ENCODE measurements around the gene CLCN7.

CLCN7 gene, protein sequence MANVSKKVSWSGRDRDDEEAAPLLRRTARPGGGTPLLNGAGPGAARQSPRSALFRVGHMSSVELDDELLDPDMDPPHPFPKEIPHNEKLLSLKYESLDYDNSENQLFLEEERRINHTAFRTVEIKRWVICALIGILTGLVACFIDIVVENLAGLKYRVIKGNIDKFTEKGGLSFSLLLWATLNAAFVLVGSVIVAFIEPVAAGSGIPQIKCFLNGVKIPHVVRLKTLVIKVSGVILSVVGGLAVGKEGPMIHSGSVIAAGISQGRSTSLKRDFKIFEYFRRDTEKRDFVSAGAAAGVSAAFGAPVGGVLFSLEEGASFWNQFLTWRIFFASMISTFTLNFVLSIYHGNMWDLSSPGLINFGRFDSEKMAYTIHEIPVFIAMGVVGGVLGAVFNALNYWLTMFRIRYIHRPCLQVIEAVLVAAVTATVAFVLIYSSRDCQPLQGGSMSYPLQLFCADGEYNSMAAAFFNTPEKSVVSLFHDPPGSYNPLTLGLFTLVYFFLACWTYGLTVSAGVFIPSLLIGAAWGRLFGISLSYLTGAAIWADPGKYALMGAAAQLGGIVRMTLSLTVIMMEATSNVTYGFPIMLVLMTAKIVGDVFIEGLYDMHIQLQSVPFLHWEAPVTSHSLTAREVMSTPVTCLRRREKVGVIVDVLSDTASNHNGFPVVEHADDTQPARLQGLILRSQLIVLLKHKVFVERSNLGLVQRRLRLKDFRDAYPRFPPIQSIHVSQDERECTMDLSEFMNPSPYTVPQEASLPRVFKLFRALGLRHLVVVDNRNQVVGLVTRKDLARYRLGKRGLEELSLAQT

DNA sequence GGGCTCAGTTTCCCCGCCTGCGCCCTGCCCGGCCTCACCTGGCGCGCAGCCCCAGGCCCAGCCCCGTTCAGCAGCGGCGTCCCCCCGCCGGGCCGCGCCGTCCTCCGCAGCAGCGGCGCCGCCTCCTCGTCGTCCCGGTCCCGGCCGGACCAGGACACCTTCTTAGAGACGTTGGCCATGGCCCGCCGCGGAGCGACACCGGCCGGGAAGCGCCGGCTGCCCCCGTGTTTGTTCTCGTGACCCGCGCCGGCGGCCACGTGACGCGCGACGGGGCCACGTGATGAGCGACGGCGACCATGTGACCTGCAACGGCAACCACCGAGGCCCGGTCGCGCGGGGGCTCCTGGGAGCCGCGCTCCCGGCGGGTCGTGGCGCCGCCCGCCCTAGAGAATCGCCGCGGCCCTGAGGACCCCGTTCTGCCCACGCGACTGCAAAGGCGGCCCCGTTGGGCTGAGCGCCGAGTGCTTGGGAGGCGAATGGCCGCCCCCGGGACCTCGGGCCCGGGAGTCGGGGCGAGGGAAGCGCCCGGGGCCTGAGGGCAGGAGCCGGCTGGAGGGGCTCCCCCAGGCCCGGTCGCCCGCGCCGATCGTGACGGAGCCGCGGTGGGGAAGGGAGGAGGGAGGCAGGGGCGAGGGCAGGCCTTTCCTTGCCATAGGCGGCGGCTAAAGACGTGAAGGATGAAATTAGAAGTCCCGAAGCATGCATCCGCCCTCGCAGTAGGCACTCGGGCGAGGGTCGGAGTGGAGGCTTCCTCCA lies at the start of gene CLCN7:
Gene CLCN7, minus strand, starts transcription at position 233 of the 756 bp plus-strand sequence. Its CDS starts 54 bp downstream, at position 179.
- DNase-seq: peak; percentile 90

DNA sequence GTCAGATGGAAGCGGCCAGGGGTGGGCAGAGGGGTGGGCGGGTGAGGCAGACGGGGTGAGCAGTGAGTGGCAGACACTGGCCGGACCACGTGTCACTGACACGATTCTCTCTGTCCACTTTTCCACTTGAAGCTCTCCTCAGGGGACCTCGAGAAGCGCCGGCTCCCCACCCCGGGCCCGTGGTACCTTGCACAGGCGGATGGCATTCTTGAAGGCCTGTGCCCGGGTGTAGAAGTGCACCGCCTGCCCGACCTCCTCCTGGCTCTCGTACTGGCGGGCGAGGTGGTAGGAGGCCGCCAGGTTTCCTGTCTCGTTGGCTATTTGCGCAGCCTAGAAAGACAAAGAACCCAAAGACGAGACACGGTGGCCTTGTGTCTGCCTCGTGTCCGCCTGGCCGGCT lies 49.5 kb upstream of the CLCN7 start:
- DNase-seq: no peak

DNA sequence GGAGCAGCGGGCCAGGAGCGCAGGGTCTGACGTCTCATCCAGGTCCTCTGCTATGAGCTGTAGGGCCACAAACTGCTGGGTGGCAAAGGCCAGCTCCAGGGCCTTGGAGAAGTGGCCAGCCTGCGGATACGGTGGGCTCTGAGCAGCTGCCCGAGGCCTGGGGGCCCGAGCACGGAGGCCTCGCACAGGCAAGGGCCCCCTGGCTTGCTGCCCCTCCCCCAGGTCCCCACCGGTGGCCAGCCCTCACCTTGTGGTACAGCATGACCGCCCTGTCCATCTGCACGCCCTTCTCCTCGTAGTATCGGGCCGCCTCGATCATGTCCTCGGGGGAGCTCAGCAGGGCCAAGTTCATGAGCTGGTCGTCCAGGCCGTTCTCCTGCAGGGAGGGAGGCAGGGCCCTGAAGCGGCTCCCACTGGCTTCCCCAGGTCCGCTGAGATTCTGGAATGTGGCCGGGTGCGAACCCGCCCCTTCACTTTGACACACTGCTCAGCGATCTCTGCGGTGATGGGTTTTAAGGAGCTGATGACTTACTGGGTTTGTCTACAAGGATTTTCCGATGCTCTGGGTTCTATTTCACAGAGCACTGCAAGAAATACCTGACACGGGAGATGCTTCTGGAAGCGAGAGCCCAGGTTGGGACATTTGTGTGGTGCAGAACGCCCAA lies 48.9 kb upstream of the CLCN7 start:
- no peak for DNase-seq

DNA sequence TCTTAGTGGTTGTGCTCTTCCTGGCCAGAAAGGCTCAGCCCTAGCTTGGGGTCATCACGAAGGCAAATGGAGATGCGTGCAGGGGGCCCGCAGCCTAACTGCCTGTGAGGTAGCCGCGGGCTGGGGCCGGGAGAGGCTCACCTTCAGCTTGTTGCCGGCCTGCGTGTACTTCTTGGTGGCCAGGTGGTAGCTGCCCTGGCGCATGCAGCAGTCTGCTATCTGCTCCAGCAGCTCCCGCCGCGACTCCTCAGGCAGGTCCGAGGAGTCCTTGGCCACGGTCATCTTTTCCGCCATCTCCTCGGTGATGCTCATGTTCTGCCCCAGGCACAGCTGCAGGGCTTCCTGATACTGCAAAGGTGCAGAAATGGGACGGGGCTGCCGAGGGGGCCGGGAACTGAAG lies 45.6 kb upstream of the CLCN7 start:
- DNase-seq: no peak

DNA sequence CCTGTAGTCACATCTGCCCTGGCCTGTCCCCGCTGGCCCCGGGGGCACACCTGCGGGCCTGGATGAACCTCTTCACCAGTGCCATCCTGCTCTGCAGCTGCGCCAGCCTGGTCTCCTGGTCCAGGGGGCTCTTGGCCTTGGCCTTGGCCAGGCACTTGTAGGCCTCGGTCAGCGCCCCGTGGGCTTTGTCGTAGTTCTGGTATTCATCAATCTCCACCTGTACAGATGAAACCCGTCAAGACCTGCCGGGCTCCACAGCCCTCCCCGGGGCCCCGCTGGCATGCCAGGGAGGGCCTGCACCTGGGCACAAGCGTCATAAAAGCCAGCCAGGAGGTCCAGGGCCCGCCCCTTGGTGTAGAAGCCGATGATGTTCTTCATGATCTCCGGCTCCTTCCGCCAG lies 45.0 kb upstream of the CLCN7 start:
- DNase-seq: no peak

DNA sequence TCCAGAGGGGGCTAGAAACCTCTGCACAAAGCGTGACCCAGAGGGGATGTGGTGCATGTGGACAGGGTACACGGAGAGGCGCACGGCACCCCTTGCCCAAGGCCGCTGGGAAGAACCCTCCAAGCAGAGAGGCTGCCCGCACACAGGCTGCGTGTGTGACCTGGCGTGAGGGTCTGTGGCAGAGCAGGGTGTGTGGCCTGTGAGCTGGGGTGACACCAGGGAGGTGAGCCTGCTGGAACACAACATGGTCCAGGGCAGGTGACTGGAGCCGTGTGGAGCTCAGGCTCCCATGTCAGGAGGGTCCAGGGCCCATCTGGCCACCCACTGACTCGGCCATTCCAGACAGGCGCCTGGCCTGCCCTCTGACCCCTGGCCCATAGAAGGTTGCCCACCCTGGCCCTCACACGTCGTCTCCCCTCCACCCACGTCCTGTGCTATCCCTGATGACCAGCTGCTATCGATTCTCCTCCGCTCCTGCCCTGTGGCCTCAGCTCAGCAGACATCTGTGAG lies 43.9 kb upstream of the CLCN7 start:
- no peak for DNase-seq

DNA sequence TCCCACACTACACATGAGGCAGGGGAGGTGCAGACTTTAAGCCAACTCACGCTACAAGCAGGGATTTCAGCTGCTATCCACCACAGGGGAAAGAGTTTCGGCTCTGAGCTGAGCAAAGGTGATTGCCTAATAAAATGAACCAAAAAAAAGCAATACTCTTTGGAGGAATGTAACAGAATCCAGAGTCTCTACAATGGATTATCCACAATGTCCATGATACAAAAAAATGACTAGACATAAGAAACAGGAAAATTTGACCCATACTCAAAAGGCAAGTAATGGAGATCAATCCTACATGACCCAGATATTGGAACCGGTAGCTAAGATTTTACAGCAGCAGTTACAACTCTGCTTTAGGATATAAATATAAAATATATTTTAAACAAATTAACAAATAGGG lies 39.7 kb upstream of the CLCN7 start:
- no peak for DNase-seq

DNA sequence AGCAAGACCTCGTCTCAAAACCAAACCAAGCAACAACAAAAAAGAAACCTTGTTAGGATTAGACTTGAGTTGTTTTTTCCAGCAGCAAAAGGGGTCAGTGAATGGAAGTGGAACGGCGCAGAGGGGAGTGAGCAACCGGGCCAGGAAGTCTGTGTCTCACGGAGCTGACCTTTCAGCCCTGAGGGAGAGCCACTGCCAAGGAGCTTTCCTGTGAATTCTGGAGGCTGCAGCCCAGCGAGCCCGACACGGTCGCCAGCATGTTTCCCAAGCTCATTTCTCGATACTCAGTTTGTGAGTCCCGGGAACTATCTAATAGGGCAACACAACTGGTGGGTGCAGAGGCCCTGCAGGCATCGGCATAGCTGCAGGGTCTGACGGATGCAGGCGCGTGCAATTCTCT lies 37.9 kb upstream of the CLCN7 start:
- DNase-seq: no peak

DNA sequence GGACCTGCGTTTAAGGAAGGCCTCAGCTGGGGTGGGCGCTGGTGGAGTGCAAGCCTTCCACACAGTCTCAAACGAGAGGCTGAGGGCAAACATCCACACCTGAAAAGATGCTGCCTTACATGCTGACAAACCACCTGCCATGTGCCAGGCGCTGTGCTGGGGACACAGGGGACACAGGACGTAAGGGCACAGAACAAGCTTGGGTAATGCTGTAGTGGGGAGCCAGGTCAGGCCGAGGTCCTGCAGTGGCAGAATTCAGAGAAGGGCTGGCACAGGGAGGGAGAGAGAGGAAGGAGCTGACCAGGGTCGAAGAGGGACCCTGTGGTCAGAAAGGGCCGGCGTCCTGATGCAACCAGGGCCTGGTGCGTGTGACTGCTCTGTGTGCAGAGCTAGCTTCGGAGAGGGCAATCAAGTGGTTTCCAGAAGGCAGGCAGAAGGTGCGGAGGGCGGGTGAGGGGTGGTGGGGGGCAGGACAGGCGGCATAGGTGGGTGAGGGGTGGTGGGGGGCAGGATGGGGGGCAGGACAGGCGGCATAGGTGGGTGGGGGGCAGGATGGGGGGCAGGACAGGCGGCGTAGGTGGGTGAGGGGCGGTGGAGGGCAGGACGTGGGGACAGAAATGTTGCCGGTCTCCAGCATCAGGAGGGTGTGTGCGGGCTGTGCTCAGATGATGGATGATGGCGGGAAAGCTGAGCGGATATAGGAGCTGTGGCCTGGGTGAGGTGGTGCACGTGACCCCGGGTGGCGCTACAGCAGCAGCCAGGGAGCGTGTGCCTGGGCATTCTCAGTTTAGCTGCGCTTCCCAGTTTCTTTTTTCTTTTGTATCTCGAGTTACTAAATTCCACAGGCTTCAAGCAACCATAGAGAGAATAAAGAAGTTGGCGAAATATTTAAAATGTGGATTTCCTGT lies 37.1 kb upstream of the CLCN7 start:
- DNase-seq: no peak

DNA sequence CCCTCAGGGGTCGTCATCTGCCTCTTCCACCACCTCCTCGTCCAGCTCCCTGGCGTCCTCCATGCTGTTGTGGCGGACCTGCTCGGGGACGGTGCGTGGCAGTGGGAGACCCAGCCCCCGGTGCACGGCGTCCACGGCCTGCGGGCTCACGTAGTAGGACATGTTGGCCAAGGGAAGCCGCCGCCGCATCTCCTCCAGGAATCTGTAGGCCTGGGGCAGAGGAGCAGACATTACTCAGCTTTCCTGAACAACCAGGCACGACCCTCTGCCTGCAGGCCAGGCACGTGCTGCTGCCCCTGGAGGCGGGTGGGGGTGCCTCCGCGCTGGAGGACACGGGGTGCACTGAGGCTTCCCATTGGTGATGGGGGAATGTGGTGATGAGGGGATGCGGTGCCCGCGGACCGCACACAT lies 36.1 kb upstream of the CLCN7 start:
- no peak for DNase-seq

DNA sequence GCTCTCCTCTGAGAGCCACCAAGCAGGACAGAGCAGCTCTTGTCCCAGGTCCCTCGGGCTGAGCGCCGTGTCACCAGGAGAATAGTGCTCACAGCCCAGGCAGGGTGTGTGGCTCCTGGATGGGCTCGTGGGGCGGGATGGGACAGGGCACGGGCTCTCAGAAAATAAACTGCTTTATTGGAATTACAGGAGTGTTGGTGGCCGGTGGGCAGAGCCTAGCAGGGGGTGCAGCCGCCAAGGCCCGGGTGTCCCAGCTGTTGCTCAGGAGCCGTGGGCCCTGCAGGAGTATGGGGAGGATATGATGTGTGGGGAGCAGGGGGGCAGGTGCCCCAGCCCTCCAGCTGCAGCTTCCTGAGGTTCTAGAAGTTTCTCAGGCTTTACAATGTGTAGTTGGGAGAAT lies 35.4 kb upstream of the CLCN7 start:
- no peak for DNase-seq

DNA sequence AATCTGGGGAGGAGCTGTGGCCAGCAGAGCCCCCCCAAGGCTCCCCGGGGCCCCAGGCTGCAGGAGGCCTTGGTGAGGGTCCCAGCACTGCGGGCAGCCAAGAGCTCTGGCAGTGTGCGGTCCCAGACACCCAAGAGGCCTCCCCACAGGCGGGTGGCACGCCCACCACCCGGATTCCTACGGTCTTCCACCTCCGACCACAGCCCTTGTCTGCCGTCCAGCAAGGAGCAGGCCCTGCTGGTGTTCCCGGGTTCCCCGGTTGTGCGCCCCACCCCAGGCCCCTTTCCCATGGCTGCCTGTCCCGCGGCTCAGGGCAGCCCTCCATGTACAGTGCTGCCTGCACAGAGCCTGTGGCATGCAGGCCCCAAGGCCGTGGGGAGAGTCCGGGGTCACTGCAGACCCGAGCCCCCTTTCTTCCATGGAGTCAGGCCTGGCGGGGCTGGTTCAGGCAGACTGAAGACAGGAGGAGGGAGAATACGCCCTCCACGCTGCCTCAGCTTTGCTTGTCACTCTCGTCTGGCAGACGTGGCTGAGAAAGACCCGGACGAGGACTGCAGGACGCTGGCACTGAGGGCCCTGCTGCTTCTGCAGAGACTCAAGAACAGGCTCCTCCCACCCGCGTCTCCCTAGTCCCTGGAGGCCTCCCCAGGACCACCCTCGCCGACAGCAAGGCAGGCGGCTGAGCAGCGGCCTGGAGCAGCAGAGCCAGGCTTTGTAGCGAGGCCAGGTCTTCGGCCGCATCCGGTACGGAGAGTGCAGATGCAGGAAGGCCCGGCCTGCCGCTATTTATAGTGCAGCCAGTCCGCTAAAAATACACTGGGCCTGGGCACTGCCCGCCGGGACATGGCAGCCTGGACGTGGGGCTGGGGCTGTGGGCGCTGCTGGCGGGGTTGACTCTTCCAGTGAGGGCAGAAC lies 34.7 kb upstream of the CLCN7 start:
- no peak for DNase-seq

DNA sequence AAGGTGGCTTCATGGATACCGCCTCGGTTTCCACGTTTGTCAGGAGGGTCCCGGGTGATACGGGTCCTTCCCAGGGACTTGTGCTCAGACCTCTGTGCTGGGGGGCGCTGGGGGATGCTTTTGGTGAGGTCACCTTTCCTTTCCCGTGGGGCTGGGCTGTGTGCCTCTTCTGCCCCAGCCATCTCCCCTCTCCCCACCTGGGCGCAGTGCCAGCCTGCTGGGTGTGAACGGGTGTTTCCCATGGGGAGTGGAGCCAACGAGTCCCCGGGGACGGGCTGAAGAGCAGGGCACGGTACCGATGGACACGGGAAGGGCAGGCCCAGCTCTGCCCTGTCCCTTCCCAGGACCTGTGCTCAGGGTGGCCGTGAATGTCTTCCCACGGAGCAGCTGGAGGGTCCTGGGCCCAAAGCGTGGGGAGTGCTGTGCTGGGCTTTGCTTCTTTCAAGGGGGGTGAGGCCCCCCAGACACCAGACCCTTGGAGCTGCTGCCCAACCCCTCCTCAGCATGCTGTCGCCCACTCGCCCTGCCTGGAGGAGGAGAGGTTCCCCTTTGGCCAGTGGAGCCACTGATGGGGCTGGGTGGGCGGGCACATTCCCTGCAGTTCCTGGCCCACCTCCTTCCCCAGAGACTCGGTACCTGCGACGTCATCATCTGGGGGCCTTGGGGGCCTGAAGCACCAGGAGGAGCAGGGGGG lies 33.8 kb upstream of the CLCN7 start:
- no peak for DNase-seq

DNA sequence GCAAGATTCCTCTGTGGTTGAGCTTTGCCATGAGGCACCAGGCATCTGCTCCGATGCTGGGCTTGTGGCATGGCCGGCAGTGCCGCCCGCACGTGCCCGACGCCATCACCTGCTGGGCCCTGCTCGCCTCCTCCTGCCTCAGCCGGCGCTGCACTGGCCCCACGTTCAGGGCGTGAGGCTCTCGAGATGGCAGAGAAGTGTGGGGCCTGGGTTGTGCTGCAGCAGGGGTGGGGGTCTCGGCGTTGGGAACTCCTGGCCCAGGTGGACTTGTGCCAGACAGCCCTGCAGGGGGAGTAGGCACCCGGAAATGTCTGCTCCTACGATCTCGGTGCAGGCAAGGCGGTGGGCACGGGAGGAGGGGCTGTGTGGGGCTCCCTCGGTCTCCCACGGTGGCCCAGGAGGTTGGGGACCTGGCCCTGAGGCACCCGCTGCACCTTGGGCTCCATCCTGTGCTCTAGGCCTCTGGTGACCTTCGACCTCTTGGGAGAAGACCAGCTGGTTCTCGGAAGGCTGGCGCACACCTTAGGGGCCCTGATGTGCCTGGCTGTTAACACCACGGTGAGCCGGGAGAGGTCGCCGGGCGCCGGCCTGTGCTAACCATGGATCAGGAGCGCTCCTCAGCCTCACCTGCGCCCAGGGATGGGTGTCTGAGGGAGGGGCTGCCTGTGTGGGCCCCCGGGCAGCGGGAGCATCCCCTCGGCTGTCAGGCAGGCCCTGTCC lies 31.8 kb upstream of the CLCN7 start:
- no peak for DNase-seq

DNA sequence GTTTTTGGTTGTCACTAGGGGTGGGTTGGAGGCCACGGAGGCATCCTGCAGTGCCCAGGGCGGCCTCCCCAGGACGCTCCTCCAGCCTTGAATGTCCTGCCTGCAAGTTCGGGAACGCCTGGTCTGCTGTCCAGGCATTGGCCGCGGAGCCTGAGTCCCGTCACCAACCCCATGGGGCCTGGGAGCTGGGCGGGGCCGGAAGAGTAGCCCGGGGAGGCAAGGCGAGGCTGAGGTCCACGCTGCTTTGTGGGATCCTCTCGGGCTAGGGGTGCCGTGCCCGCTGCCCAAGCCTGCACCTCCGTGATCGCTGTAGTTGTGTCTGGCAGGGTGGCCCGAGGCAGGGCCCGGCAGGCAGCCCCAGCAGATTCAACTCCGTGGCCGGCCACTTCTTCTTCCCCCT lies 31.1 kb upstream of the CLCN7 start:
- DNase-seq: no peak

DNA sequence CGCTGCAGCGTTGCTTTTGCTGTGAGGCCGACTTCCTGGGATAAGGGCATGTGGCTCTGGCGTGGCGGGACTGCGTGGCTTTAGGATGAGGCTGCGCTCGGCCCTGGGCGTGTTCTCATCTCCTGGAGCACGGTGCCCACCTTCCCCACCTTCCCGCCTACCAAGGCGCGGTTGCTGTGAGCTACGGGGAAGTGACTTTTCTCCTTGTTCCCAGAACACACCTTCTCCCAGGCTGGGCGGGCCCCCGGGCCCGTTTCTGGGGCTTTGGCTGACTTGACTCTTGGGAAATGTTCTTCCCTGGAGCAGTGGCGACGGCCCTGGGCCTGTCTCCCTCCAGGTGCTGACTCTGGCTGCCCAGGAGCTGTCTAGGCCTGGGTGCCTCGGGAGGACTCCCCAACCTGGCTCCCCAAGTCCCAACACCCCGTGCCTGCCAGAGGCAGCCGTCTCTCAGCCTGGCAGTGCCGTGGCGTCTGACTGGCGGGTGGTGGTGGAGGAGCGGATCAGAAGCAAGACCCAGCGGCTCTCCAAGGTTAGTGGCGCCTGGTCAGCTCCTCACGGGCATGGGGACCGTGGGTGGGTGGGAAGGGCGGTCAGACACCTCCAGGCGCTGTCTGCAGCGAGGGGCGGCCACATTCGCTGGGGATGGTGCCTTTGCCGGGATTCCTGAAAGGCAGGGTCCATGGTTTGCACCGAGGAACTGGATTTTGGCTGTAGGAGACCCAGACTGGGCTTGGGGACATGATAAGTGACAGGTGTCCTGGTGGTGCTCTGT lies 30.4 kb upstream of the CLCN7 start:
- no peak for DNase-seq

DNA sequence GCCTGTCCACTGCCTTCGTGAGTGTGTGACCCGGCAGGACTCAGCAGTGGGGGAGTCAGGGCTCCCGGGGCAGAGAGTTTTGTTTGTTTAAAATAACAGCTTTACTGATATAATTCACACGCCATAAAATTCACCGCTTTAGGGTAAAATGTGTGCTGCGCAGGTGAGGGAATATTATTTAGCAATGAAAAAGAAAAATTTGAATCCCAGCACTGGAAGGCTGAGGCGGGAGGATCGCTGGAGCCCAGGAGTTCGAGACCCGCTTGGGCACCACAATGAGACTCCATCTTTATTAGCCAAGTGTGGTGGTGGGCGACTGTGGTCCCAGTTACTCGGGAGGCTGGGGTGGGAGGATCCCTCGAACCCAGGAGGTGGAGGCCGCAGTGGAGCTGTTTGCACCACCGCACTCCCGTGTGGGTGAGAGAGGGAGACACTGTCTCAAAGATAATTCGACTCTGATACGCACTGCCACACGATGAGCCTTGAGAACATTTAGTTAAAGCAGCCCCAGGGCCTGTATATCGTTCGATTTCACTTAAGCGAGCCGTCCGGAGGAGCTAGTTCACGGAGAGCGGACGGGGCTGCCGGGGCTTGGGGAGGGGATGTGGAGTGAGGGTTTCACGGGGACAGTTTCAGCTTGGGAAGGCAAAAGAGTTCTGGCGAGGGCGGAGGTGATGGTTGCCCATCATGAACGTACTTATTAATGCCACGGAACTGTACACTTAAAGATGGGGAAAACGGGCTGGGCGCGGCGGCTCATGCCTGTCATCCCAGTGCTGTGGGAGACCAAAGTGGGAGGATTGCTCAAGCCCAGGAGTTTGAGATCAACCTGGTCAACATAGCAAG lies 28.5 kb upstream of the CLCN7 start:
- no peak for DNase-seq

Data from CD4-positive, alpha-beta T cell treated with Interleukin-17A for 4 hours (primary cell).